GM19351 (cell line): Measurements from ENCODE around the gene RNF150.
"Not testable (repeated sequence)": the region's sequence is repeated elsewhere in the genome, so short reads cannot be mapped to it uniquely, and the experiment has no call there.

ENCODE experiments used
- ATAC-seq: cut with Tn5 transposase; IDR thresholded peaks from one replicate; pipeline ENCODE4 v1.9.1; 2021; ENCODE audit warnings: mild to moderate bottlenecking, moderate library complexity; ENCODE audit not compliant: unreplicated experiment

RNF150 gene

GRCh38 chr4:140834839-140835495 is 298.3 kb downstream of the RNF150 start:
- no peak for ATAC-seq

- ATAC-seq, result no peak
These were observed 300.0 kb downstream of the RNF150 start for GRCh38 chr4:140833280-140833679.

GRCh38 chr4:140829825-140830224 is 303.4 kb downstream of the RNF150 start:
- ATAC-seq, result peak; percentile 85

GRCh38 chr4:140826701-140827027 is 306.6 kb downstream of the RNF150 start:
- peak; percentile 56 for ATAC-seq

- not testable (repeated sequence) for ATAC-seq
These were observed 312.7 kb downstream of the RNF150 start for GRCh38 chr4:140820520-140820919.

- no peak for ATAC-seq
These were observed 313.7 kb downstream of the RNF150 start for GRCh38 chr4:140819610-140820009.

- no peak for ATAC-seq
These were observed 314.8 kb downstream of the RNF150 start for GRCh38 chr4:140818433-140818832.

GRCh38 chr4:140816806-140817510 is 316.3 kb downstream of the RNF150 start:
- no peak for ATAC-seq

GRCh38 chr4:140813804-140814203 is 319.5 kb downstream of the RNF150 start:
- no peak for ATAC-seq

- ATAC-seq, result no peak
These were observed 320.4 kb downstream of the RNF150 start for GRCh38 chr4:140812916-140813315.

- ATAC-seq, result no peak
These were observed 321.8 kb downstream of the RNF150 start for GRCh38 chr4:140811429-140811828.

- not testable (repeated sequence) for ATAC-seq
These were observed 322.6 kb downstream of the RNF150 start for GRCh38 chr4:140810591-140811169.
